ENCODE data around the gene ZFP57. TPM values are rescaled to one million over a fixed set of nuclear protein-coding genes. Genes with fewer than 3 reads are reported as not detected.
"Not testable (repeated sequence)": the region's sequence is repeated elsewhere in the genome, so short reads cannot be mapped to it uniquely, and the experiment has no call there.

Gene ZFP57
- total RNA-seq, 2 donors from 2014 or later: not detected

DNA sequence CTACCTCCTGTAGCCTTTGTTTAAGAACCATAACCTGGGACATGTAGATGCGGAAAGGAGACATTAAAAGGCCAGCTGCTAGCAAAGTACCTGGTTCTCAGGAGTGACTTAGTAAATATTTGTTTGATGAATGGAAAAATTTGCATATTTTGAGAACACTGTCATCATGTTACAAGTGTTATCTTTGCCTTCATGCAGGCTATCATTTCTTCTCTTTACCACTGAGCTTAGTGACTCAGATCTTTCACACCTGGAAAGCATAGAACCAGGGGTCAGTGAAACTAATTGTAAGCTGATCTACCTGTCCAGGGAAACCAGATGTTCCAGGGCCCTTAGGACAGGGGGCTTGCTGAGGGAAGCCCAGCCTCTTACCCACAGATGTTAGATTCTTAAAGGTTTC is 5.4 kb downstream of the ZFP57 start:
- no peak overlapping the region for H3K9ac ChIP-seq (ENCODE audit: low read depth in 2 of 2, low read length in 2 of 2)
- no peak for DNase-seq
- H3K9me3 ChIP-seq: no peaks in the 10 kb centered on the region
- H3K27ac ChIP-seq: no peak overlapping the region
- no peak overlapping the region for H3K4me3 ChIP-seq
- H3K36me3 ChIP-seq: no peaks in the 10 kb centered on the region
- no peaks in the 10 kb centered on the region for H3K4me1 ChIP-seq
- TF ChIP-seq, protein P1, sequence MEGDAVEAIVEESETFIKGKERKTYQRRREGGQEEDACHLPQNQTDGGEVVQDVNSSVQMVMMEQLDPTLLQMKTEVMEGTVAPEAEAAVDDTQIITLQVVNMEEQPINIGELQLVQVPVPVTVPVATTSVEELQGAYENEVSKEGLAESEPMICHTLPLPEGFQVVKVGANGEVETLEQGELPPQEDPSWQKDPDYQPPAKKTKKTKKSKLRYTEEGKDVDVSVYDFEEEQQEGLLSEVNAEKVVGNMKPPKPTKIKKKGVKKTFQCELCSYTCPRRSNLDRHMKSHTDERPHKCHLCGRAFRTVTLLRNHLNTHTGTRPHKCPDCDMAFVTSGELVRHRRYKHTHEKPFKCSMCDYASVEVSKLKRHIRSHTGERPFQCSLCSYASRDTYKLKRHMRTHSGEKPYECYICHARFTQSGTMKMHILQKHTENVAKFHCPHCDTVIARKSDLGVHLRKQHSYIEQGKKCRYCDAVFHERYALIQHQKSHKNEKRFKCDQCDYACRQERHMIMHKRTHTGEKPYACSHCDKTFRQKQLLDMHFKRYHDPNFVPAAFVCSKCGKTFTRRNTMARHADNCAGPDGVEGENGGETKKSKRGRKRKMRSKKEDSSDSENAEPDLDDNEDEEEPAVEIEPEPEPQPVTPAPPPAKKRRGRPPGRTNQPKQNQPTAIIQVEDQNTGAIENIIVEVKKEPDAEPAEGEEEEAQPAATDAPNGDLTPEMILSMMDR (IDR thresholded peaks at IDR 0.05): no peak
- H3K27me3 ChIP-seq: no peaks in the 10 kb centered on the region
- intact Hi-C loops (cut with DNase I): no loop called here

DNA sequence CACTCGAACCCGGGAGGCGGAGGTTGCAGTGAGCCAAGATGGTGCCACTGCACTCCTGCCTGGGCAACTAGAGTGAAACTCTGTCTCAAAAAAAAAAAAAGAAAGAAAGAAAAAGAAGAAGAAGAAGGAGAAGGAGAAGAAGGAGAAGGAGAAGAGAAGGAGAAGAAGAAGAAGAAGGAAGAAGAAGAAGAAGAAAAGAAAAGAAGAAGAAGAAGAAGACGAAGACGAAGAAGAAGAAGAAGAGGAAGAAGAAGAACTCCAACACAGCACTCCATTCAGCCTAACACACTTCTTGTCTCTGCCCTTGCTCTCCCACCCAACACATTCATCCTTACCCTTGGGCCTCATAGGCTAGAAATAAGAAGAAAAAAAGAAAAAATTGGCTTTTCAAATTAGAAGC is 6.9 kb downstream of the ZFP57 start:
- H3K36me3 ChIP-seq: no peaks in the 10 kb centered on the region
- H3K9me3 ChIP-seq: no peaks in the 10 kb centered on the region
- intact Hi-C loops (cut with DNase I): no loop called here
- H3K4me3 ChIP-seq: no peak overlapping the region
- DNase-seq: no peak
- no peak overlapping the region for H3K9ac ChIP-seq (ENCODE audit: low read depth in 2 of 2, low read length in 2 of 2)
- no peak overlapping the region for H3K27ac ChIP-seq
- TF ChIP-seq, protein P1 (IDR thresholded peaks at IDR 0.05): no peak
- H3K4me1 ChIP-seq: no peaks in the 10 kb centered on the region
- H3K27me3 ChIP-seq: no peaks in the 10 kb centered on the region

DNA sequence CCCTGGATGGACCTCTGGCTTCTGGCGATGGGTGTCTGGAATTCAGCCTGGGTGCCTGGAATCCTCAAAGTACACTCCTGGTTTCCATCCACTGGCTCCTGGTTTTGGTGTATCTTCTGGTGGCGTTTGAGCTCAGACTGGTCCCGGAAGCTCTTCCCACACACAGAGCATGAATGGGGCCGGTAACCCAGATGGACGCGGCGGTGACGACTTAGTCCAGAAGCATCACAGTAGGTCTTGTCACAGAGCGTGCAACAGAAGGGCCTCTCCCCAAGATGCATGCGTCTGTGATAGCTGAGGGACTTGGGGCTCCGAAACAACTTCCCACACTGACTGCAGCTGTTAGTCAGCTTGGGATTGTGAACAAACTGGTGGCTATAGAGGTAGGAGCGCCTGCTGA is 7.8 kb downstream of the ZFP57 start:
- Histone ChIP-seq H3K27me3 (no peaks in the 10 kb centered on the region), H3K36me3 (no peaks in the 10 kb centered on the region), H3K9ac (ENCODE audit: low read depth in 2 of 2, low read length in 2 of 2) (no peak overlapping the region), H3K4me1 (no peaks in the 10 kb centered on the region), H3K4me3 (no peak overlapping the region), H3K27ac (no peak overlapping the region), H3K9me3 (no peaks in the 10 kb centered on the region)
- intact Hi-C loops (cut with DNase I): no loop called here
- TF ChIP-seq, protein P1 (IDR thresholded peaks at IDR 0.05): no peak
- DNase-seq: no peak

DNA sequence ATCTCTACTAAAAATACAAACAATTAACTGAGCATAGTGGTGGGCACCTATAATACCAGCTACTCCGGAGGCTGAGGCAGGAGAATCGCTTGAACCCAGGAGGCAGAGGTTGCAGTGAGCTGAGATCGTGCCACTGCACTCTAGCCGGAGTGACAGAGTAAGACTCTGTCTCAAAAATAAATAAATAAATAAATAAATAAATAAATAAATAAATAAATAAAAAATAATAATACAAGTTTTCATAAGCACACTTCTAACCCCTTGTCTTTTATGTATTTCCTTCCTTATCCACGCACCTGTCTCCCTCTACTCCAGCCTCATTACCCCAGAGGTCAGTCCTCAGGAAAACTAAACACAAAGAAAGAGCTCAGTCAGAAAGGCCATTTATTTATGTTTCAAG is 8.8 kb downstream of the ZFP57 start:
- H3K4me3 ChIP-seq; intact Hi-C loops (cut with DNase I); H3K27me3 ChIP-seq; H3K9me3 ChIP-seq; H3K27ac ChIP-seq; DNase-seq; H3K9ac ChIP-seq (ENCODE audit: low read depth in 2 of 2, low read length in 2 of 2); H3K36me3 ChIP-seq; H3K4me1 ChIP-seq: not testable (repeated sequence)

DNA sequence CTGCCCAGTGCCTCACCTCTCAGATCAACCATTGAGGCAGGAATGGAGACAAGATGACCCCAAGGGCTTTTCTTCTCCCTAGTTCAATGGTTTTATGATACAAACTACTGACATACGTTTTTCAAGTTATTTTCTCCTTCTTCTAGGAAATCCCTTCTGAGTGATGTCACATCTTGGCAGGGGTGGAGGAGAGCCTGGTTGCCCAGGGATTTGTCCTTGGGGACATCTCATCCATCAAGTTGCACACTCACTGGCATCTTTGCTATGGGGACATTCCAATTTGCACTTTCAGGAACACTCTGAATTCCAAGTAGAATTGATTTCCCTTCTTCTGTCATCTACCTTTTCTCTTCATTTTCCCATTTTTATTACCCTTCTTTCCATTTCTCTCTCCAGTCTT is 9.9 kb downstream of the ZFP57 start:
- intact Hi-C loops (cut with DNase I): no loop called here
- no peak overlapping the region for H3K27ac ChIP-seq
- H3K4me1 ChIP-seq: no peaks in the 10 kb centered on the region
- no peak for DNase-seq
- H3K9ac ChIP-seq (ENCODE audit: low read depth in 2 of 2, low read length in 2 of 2): no peak overlapping the region
- H3K9me3 ChIP-seq: no peaks in the 10 kb centered on the region
- H3K4me3 ChIP-seq: no peak overlapping the region
- no peaks in the 10 kb centered on the region for H3K36me3 ChIP-seq
- TF ChIP-seq, protein P1 (IDR thresholded peaks at IDR 0.05): no peak
- no peaks in the 10 kb centered on the region for H3K27me3 ChIP-seq

DNA sequence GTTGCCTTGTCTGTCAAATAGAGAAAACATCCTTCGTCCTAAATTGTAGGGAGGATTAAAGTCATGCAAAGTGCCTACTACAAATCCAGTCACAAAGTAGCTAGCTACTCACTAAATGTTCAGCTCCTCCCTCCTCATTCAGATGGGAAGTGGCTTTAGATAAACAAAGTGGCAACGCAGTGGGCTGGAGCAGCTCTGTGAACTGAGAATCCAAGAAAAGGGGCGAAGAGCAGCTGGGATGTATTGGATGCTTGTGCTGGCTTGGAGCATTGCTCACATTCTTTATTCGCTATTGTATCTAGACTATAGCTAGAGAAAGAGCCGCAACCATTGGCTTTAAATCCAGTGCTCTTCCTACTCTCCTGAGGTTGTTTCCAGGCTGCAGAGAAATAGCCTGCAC is 13.8 kb downstream of the ZFP57 start:
- H3K36me3 ChIP-seq: no peaks in the 10 kb centered on the region
- H3K9ac ChIP-seq (ENCODE audit: low read depth in 2 of 2, low read length in 2 of 2): no peak overlapping the region
- H3K27ac ChIP-seq: no peak overlapping the region
- H3K27me3 ChIP-seq: no peaks in the 10 kb centered on the region
- intact Hi-C loops (cut with DNase I): no loop called here
- H3K4me1 ChIP-seq: no peaks in the 10 kb centered on the region
- no peak for DNase-seq
- H3K9me3 ChIP-seq: no peaks in the 10 kb centered on the region
- no peak overlapping the region for H3K4me3 ChIP-seq
- TF ChIP-seq, protein P1 (IDR thresholded peaks at IDR 0.05): no peak
